Naive B cell (primary cell): ENCODE results near the gene ZNF143. TPM values are rescaled to one million over a fixed set of nuclear protein-coding genes. Genes with fewer than 3 reads are reported as not detected.
"Not testable (repeated sequence)": the region's sequence is repeated elsewhere in the genome, so short reads cannot be mapped to it uniquely, and the experiment has no call there.

Experiments used
- ATAC-seq, 2 donors: fragments of 150-1000 bp; cut with Tn5 transposase; 2 replicates each; pipeline ENCODE4 v1.10.0; 2021; ENCODE audit warnings: low read depth in 2 of 2, mild to moderate bottlenecking in 2 of 2, moderate library complexity in 2 of 2
- DNase-seq: peaks from one replicate; pipeline ENCODE4 v3.0.0; 2022
- H3K27ac Mint-ChIP-seq, 6 donors: one replicate each; pipeline ENCODE4 v1.8.0; 2020 to 2022; ENCODE audit warnings: mild to moderate bottlenecking in 6 of 6, mixed read lengths in 6 of 6, moderate library complexity in 5 of 6, inconsistent platforms in 2 of 6
- H3K27me3 Mint-ChIP-seq, 3 donors: one replicate each; pipeline ENCODE4 v1.8.0; 2021 to 2022; ENCODE audit warnings: mixed read lengths in 3 of 3, mild to moderate bottlenecking in 1 of 3
- H3K36me3 Mint-ChIP-seq, 2 donors: one replicate each; pipeline ENCODE4 v1.8.0; 2020 to 2022; ENCODE audit warnings: mixed read lengths in 2 of 2, inconsistent platforms in 1 of 2, mild to moderate bottlenecking in 1 of 2
- H3K4me1 Mint-ChIP-seq, 3 donors: one replicate each; pipeline ENCODE4 v1.8.0; 2020 to 2022; ENCODE audit warnings: mixed read lengths in 3 of 3, inconsistent platforms in 1 of 3, mild to moderate bottlenecking in 1 of 3, moderate library complexity in 1 of 3
- H3K4me3 Mint-ChIP-seq, 8 donors: one replicate each; pipeline ENCODE4 v1.8.0; 2020 to 2022; ENCODE audit warnings: mild to moderate bottlenecking in 8 of 8, mixed read lengths in 8 of 8, moderate library complexity in 8 of 8, inconsistent platforms in 2 of 8
- H3K9me3 Mint-ChIP-seq, 7 donors: one replicate each; pipeline ENCODE4 v1.8.0; 2020 to 2022; ENCODE audit warnings: mixed read lengths in 7 of 7, mild to moderate bottlenecking in 5 of 7, inconsistent platforms in 2 of 7, moderate library complexity in 1 of 7
- polyA plus RNA-seq, 6 donors: library from polyadenylated mRNA; unstranded; fragments of 300-500 nt; fragmentation: Illumina TruSeq; gene quantifications; one replicate each; pipeline ENCODE4 v1.2.3, GENCODE V29; 2021; ENCODE audit warnings: low read depth in 6 of 6

The ZNF143 gene
- 10 to 100 TPM; 16.0 to 46.8 (median 34.9) TPM for polyA plus RNA-seq

- Mint-ChIP-seq H3K27me3 (no peaks in the 10 kb centered on the region), H3K4me3 (peak within 1 kb of the TSS; percentile 94 to 98 (median 96)), H3K36me3 (peaks cover 0 to 11% of the 10 kb centered on the region in 2 donors), H3K9me3 (peaks cover 0 to 4% (median 0%) of the 10 kb centered on the region in 7 donors), H3K27ac (peak within 1 kb of the TSS; percentile 98 to 99 (median 99)), H3K4me1 (peaks cover 18 to 31% (median 20%) of the 10 kb centered on the region in 3 donors)
- DNase-seq (peak; percentile 100), ATAC-seq (peak; percentile 80 to 81)
Observed at GRCh38 chr11:9460322-9461062, at the start of gene ZNF143. TSS of gene ZNF143 (plus strand) at chr11:9461012. CDS start at chr11:9471309, 10,297 bp downstream.

GRCh38 chr11:9428706-9429105, 32.1 kb upstream of the ZNF143 start:
- Mint-ChIP-seq H3K27ac (peak overlapping the region in 2 of 6 donors; percentile 17 to 33), H3K36me3 (peaks cover 11 to 17% of the 10 kb centered on the region in 2 donors), H3K9me3 (no peaks in the 10 kb centered on the region), H3K4me3 (no peak overlapping the region), H3K27me3 (no peaks in the 10 kb centered on the region), H3K4me1 (no peaks in the 10 kb centered on the region)
- no peak for DNase-seq
- no peak for ATAC-seq

GRCh38 chr11:9438611-9439010, 22.2 kb upstream of the ZNF143 start:
- Mint-ChIP-seq H3K36me3 (peaks cover 27 to 40% of the 10 kb centered on the region in 2 donors), H3K27ac (no peak overlapping the region), H3K4me3 (no peak overlapping the region), H3K27me3 (no peaks in the 10 kb centered on the region), H3K4me1 (no peaks in the 10 kb centered on the region), H3K9me3 (no peaks in the 10 kb centered on the region)
- DNase-seq (no peak), ATAC-seq (no peak)

- H3K36me3 Mint-ChIP-seq: peaks cover 7 to 14% of the 10 kb centered on the region in 2 donors
- no peak overlapping the region for H3K4me3 Mint-ChIP-seq
- peak overlapping the region in 2 of 6 donors; percentile 7 to 46 for H3K27ac Mint-ChIP-seq
- H3K9me3 Mint-ChIP-seq: peaks cover 0 to 6% (median 2%) of the 10 kb centered on the region in 7 donors
- no peak for DNase-seq
- H3K27me3 Mint-ChIP-seq: no peaks in the 10 kb centered on the region
- no peaks in the 10 kb centered on the region for H3K4me1 Mint-ChIP-seq
- ATAC-seq: no peak
Observed at GRCh38 chr11:9446230-9446629, 14.6 kb upstream of the ZNF143 start.

- Mint-ChIP-seq H3K4me3 (no peak overlapping the region), H3K4me1 (no peaks in the 10 kb centered on the region), H3K36me3 (peaks cover 0 to 12% of the 10 kb centered on the region in 2 donors), H3K27me3 (no peaks in the 10 kb centered on the region), H3K27ac (peak overlapping the region in 1 of 6 donors; percentile 56), H3K9me3 (peaks cover 0 to 17% (median 13%) of the 10 kb centered on the region in 7 donors)
- ATAC-seq (no peak), DNase-seq (no peak)
Observed at GRCh38 chr11:9448576-9449352, 12.0 kb upstream of the ZNF143 start.

- H3K27ac Mint-ChIP-seq, H3K27me3 Mint-ChIP-seq, ATAC-seq, DNase-seq, H3K4me1 Mint-ChIP-seq, H3K36me3 Mint-ChIP-seq: not testable (repeated sequence)
- Mint-ChIP-seq H3K9me3 (peaks cover 0 to 17% (median 13%) of the 10 kb centered on the region in 7 donors), H3K4me3 (peak overlapping the region in 1 of 8 donors; percentile 35)
Observed at GRCh38 chr11:9452023-9452422, 8.8 kb upstream of the ZNF143 start.

- no peak for DNase-seq
- H3K9me3 Mint-ChIP-seq: peaks cover 0 to 18% (median 13%) of the 10 kb centered on the region in 7 donors
- H3K4me3 Mint-ChIP-seq: peak overlapping the region in 1 of 8 donors; percentile 53
- H3K27ac Mint-ChIP-seq: no peak overlapping the region
- peaks cover 0 to 9% (median 4%) of the 10 kb centered on the region in 3 donors for H3K4me1 Mint-ChIP-seq
- ATAC-seq: no peak
- no peaks in the 10 kb centered on the region for H3K27me3 Mint-ChIP-seq
- peaks cover 0 to 10% of the 10 kb centered on the region in 2 donors for H3K36me3 Mint-ChIP-seq
Observed at GRCh38 chr11:9455722-9456121, 5.1 kb upstream of the ZNF143 start.

GRCh38 chr11:9459667-9460321, 1.0 kb upstream of the ZNF143 start:
- H3K9me3 Mint-ChIP-seq: peaks cover 0 to 4% (median 0%) of the 10 kb centered on the region in 7 donors
- DNase-seq: peak; percentile 19
- H3K4me3 Mint-ChIP-seq: peak overlapping the region; percentile 94 to 98 (median 96)
- ATAC-seq: no peak
- H3K36me3 Mint-ChIP-seq: peaks cover 0 to 11% of the 10 kb centered on the region in 2 donors
- peaks cover 18 to 31% (median 20%) of the 10 kb centered on the region in 3 donors for H3K4me1 Mint-ChIP-seq
- H3K27me3 Mint-ChIP-seq: no peaks in the 10 kb centered on the region
- H3K27ac Mint-ChIP-seq: peak overlapping the region; percentile 98 to 99 (median 99)

- Mint-ChIP-seq H3K9me3 (peaks cover 0 to 4% (median 0%) of the 10 kb centered on the region in 7 donors), H3K4me3 (peak overlapping the region; percentile 94 to 98 (median 96)), H3K36me3 (peaks cover 0 to 11% of the 10 kb centered on the region in 2 donors), H3K27ac (peak overlapping the region; percentile 97 to 99 (median 99)), H3K27me3 (no peaks in the 10 kb centered on the region), H3K4me1 (peaks cover 18 to 31% (median 20%) of the 10 kb centered on the region in 3 donors)
- DNase-seq: peak; percentile 90
- peak; percentile 51 to 54 for ATAC-seq
Observed at GRCh38 chr11:9461063-9461759, 399 bp downstream of the ZNF143 start.

GRCh38 chr11:9461760-9462134, 935 bp downstream of the ZNF143 start:
- no peak for DNase-seq
- peak overlapping the region; percentile 94 to 98 (median 96) for H3K4me3 Mint-ChIP-seq
- H3K4me1 Mint-ChIP-seq: peaks cover 20 to 31% (median 22%) of the 10 kb centered on the region in 3 donors
- H3K36me3 Mint-ChIP-seq: peaks cover 0 to 11% of the 10 kb centered on the region in 2 donors
- no peaks in the 10 kb centered on the region for H3K27me3 Mint-ChIP-seq
- no peak for ATAC-seq
- peaks cover 0 to 4% (median 0%) of the 10 kb centered on the region in 7 donors for H3K9me3 Mint-ChIP-seq
- peak overlapping the region; percentile 91 to 99 (median 94) for H3K27ac Mint-ChIP-seq

- ATAC-seq (no peak), DNase-seq (no peak)
- Mint-ChIP-seq H3K4me1 (peaks cover 20 to 31% (median 25%) of the 10 kb centered on the region in 3 donors), H3K27me3 (no peaks in the 10 kb centered on the region), H3K9me3 (peaks cover 0 to 4% (median 0%) of the 10 kb centered on the region in 7 donors), H3K36me3 (peaks cover 0 to 11% of the 10 kb centered on the region in 2 donors), H3K4me3 (peak overlapping the region; percentile 94 to 98 (median 96)), H3K27ac (peak overlapping the region; percentile 91 to 99 (median 94))
Observed at GRCh38 chr11:9462172-9462799, 1.5 kb downstream of the ZNF143 start.
